A673 (cell line): ENCODE measurements around the gene TIMP1.

Experiments used
- CTCF ChIP-seq: fragments of 300-800, 200-600 bp; sonication (generic); conservative IDR thresholded peaks from 2 replicates; pipeline ENCODE4 v1.5.1; 2017; ENCODE audit warnings: low read depth, mild to moderate bottlenecking, antibody characterized with exemption, low read length, moderate library complexity, mixed read lengths
- EZH2 ChIP-seq: fragments of 200-600 bp; sonication (generic); IDR thresholded peaks from 2 replicates; pipeline ENCODE4 v1.6.1; 2017; ENCODE audit warnings: borderline replicate concordance, low read depth, mild to moderate bottlenecking, mixed read lengths, antibody characterized with exemption, low read length; ENCODE audit not compliant: poor library complexity, severe bottlenecking

GRCh38 chrX:47593522-47593921 lies 11.3 kb downstream of the TIMP1 start:
- no peak for TF ChIP-seq EZH2
- TF ChIP-seq CTCF: no peak
